Measurements from ENCODE around the gene CD300LF.

CD300LF gene

DNA sequence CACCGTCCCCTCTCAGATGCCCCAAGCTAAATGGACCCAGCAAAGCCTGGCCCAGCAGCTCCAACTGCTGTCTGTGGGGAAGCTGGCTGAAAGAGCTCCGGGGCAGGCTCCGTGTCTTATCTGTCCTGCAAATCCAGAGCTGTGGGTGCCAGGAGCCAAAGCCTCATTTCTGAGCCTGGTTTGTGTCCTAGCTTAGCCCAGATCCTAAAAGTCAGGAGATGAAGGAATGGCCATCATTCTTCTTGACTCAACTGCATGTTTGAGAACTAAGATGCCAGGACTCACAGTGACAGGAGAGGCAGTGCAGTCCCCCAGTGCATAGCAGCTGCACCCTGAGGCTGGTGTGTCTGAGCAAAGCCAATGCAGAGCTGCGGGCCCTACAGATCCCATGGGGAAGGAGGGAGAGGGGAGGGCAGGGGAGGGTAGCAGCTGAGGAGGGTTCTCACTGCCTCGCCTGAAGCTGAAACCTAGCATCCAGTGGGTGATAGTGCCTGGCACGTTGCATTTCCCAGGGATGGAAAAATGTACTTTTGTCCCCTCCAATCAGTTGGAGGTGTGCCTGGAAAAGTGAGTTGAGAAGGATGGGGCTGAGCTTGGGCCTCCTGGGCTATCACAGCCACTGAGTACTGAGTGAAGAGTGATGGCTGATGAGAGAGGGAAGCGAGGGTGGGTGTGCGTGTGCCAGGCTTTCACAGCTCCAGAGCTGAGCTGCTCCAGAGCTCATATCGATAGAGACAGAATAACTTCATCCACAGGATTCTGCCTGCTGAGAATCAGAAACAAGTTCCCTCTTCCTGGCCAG lies 64.7 kb downstream of the CD300LF start:
- no peaks in the 10 kb centered on the region for H3K9me3 Mint-ChIP-seq
- intact Hi-C loops (cut with micrococcal nuclease): loop anchor here (5.0 kb wide), 1 partner anchor 281 kb away; the partner anchor contains the start of gene GPR142
- no peak overlapping the region for H3K27ac Mint-ChIP-seq
- no peaks in the 10 kb centered on the region for H3K36me3 Mint-ChIP-seq (ENCODE audit: low read depth)
- H3K4me1 Mint-ChIP-seq (ENCODE audit: low read depth): peaks cover 42% of the 10 kb centered on the region
- peaks cover 72% of the 10 kb centered on the region for H3K27me3 Mint-ChIP-seq
- H3K4me3 Mint-ChIP-seq: no peak overlapping the region

DNA sequence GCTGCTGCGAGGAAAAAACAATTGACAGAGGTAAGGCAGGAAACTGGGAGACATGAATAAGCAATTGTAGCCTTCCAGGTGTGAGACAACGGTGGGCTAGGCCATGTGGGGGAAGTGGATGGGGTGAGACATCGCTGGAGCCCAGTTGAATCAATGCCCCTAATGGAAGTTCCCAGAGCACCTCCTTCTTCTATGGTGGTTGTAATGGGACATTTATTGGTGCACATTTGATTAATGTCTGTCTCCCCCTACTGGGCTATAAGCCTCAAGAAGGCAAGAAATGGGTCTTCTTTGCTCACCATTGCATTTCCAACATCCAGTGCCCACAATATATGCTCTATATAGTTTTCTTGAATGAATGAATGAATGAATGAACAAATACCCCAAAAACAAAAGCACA lies 66.5 kb downstream of the CD300LF start:
- peaks cover 69% of the 10 kb centered on the region for H3K27me3 Mint-ChIP-seq
- intact Hi-C loops (cut with micrococcal nuclease): loop anchor here (1.0 to 5.0 kb wide), 2 partner anchors 80 to 279 kb away; partner anchors contain the start of gene GPR142
- H3K9me3 Mint-ChIP-seq: no peaks in the 10 kb centered on the region
- H3K4me3 Mint-ChIP-seq: no peak overlapping the region
- H3K4me1 Mint-ChIP-seq (ENCODE audit: low read depth): peaks cover 52% of the 10 kb centered on the region
- no peaks in the 10 kb centered on the region for H3K36me3 Mint-ChIP-seq (ENCODE audit: low read depth)
- no peak overlapping the region for H3K27ac Mint-ChIP-seq

DNA sequence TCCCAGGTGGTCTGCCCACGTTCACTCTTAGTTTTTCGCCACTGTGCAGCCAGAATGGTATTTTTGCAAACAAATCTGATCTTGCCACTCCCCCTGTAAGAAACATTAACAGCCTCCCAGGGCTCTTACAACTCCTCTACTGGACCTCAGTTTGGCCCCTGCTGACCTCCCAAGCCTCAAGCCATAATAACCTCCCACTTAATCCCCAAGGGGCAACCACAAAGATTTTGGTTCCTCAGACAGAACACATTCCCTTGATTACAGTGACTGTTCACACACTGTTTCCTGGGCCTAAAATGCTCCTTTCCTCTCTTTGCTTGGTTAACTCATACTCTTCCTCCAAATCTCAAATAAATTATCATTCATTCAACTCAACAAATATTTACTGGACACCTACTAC lies 67.7 kb downstream of the CD300LF start:
- peaks cover 64% of the 10 kb centered on the region for H3K4me1 Mint-ChIP-seq (ENCODE audit: low read depth)
- H3K27ac Mint-ChIP-seq: no peak overlapping the region
- peaks cover 68% of the 10 kb centered on the region for H3K27me3 Mint-ChIP-seq
- H3K9me3 Mint-ChIP-seq: no peaks in the 10 kb centered on the region
- intact Hi-C loops (cut with micrococcal nuclease): loop anchor here (5.0 kb wide), 1 partner anchor 278 kb away; the partner anchor contains the start of gene GPR142
- no peaks in the 10 kb centered on the region for H3K36me3 Mint-ChIP-seq (ENCODE audit: low read depth)
- H3K4me3 Mint-ChIP-seq: no peak overlapping the region

DNA sequence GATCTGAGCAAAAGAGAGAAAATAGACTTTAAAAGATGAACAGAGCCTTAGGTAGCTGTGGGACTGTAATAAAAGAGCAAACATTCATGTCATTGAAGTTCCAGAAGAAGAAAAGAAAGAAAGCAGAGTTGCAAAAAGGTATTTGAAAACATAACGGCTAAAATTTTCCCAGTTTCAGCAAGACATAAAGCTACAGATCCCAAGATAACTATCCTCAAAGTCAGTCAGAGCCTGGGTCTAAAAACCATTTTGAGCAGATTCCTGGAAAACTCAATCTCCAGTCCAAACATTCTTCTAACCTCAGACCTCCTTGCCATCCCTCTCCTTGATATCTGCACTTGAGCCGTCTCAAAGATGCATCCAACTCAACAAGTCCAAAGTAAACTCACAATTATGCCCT lies 68.3 kb downstream of the CD300LF start:
- H3K4me3 Mint-ChIP-seq: no peak overlapping the region
- peaks cover 70% of the 10 kb centered on the region for H3K4me1 Mint-ChIP-seq (ENCODE audit: low read depth)
- H3K36me3 Mint-ChIP-seq (ENCODE audit: low read depth): no peaks in the 10 kb centered on the region
- peaks cover 66% of the 10 kb centered on the region for H3K27me3 Mint-ChIP-seq
- no peak overlapping the region for H3K27ac Mint-ChIP-seq
- intact Hi-C loops (cut with micrococcal nuclease): no loop called here
- no peaks in the 10 kb centered on the region for H3K9me3 Mint-ChIP-seq
